Measurements from ENCODE around the gene ZNF256.

The ZNF256 gene
- 8.8 to 18.7 (median 11.8) reads per million in 3 experiments for total RNA-seq

GRCh38 chr19:57947419-57948134 lies at the start of gene ZNF256:
TSS of gene ZNF256 (minus strand) at chr19:57947706. CDS start at chr19:57947474, 232 bp downstream.
- DNase-seq, result peak; percentile 80

- DNase-seq, result no peak
These were observed 45.3 kb upstream of the ZNF256 start for GRCh38 chr19:57992841-57993240.

GRCh38 chr19:57978586-57979289 lies 31.2 kb upstream of the ZNF256 start:
- DNase-seq, result no peak

DNA sequence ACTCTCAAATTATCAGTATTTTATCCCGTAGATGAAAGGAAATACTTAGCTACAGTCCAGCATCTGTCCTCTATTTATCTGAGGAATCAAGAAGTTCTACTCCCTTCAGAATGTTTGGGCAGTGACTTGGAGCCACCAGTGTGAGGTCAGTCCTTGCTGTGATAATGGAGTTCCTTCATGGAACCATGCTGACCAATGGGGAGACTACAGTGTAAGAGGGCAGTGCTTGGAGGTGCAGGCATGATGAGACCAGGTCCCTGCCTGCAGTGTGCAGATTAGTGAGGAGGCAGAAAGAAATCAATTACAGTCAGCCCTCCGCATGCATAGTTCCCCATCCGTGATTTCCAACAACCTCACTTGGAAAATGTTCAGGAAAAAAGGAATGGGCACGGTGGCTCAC lies 26.9 kb upstream of the ZNF256 start, which contains the start of gene C19orf18:
Gene C19orf18 (minus strand): TSS at position 101 of the 400 bp plus-strand sequence. CDS start 102 bp downstream, outside the sequence.
- DNase-seq, result no peak

DNA sequence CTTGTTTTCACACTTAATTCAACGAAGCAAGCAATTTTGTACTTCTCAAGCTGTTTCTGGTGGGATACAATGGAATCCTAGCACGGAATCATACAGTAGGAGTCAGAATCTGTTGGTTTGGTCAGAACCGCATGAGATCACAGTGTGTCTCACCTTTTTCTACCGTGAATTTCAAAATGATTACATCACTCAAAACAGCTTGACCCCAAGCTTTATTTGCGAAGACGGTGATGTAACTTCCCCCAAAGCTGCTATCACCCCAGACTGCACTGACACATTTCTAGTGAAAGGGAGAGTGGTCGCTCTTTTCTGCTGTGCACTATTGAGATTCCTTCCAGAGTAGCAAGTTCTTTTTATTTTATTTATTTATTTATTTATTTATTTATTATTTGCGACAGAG lies 17.3 kb upstream of the ZNF256 start:
- no peak for DNase-seq

- DNase-seq, result no peak
These were observed 14.3 kb upstream of the ZNF256 start for GRCh38 chr19:57961785-57962184.

- DNase-seq, result no peak
These were observed 7.5 kb upstream of the ZNF256 start for GRCh38 chr19:57954996-57955395.

DNA sequence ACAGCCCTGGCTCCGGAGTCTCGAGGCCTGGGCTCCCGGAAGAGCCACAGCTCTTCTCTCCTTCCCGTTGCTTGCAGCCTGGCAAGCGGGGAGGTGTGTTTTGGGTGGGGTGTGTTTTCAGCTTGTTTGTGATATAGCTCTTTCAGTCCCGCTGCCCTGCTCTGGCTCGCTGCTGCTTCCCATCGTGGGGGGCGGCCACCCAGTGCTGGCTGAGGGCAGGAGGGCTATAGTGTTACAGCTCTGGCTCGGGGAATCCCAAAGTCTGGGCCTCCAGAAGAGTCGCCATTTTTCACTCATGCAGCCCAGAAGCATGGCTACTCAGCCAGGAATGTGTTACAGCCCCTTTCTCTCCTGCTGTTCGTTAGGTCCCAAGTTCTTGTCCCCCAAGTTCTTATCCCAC lies 2.2 kb upstream of the ZNF256 start:
- no peak for DNase-seq

DNA sequence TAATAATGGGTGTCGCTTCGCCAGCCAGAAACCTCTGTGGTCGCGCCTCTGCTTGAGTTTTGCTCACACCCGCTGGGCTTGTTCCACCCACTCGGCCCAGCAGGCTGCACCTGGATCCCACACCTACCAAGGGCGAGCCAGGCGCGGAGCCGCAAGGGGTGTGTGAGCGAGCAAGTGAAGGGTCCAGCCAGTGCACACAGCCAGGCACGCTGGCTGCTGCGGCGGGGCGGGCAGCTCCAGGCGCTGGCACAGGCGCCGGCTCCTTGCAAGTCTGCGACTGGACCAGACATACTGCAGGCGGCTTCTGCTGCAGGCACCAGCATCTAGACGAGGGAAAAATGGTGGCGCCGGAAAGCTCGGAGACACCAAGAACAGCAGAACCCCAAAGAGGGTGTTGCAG lies 1.8 kb upstream of the ZNF256 start:
- no peak for DNase-seq

DNA sequence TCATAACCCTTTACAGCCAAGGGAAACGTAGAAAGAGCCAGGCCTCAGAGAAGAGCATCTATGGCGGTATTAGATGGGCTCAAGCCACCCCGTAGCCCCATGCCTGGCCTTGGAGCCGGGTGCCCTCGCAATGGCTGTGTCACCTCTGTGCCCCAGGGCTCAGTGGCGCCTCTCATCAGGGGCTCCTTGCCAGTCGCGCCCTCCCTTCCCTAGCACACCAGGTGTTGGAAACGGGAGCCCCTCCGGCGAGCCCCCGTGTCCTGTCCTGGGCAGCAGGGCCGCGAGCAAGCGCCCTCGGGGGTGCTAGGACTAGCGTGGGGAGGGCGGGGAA lies 453 bp downstream of the ZNF256 start:
- no peak for DNase-seq

- DNase-seq, result no peak
These were observed 1.2 kb downstream of the ZNF256 start for GRCh38 chr19:57946316-57946715.

DNA sequence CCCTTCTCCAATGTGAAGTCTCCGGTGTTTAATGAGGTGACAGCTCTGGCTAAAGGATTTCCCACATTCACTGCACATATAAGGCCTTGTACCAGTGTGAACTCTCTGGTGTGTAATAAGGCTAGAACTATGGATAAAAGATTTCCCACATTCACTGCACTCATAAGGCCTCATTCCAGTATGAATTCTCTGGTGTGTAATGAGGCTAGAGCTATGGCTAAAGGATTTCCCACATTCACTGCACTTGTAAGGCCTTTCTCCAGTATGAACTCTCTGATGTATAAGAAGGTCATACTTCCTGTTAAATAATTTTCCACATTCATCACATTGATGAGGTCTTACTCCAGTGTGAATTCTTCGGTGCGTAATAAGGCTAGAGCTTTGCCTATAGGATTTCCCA lies 5.9 kb downstream of the ZNF256 start:
- DNase-seq, result no peak

GRCh38 chr19:57935731-57936130 lies 11.8 kb downstream of the ZNF256 start:
- DNase-seq, result no peak

DNA sequence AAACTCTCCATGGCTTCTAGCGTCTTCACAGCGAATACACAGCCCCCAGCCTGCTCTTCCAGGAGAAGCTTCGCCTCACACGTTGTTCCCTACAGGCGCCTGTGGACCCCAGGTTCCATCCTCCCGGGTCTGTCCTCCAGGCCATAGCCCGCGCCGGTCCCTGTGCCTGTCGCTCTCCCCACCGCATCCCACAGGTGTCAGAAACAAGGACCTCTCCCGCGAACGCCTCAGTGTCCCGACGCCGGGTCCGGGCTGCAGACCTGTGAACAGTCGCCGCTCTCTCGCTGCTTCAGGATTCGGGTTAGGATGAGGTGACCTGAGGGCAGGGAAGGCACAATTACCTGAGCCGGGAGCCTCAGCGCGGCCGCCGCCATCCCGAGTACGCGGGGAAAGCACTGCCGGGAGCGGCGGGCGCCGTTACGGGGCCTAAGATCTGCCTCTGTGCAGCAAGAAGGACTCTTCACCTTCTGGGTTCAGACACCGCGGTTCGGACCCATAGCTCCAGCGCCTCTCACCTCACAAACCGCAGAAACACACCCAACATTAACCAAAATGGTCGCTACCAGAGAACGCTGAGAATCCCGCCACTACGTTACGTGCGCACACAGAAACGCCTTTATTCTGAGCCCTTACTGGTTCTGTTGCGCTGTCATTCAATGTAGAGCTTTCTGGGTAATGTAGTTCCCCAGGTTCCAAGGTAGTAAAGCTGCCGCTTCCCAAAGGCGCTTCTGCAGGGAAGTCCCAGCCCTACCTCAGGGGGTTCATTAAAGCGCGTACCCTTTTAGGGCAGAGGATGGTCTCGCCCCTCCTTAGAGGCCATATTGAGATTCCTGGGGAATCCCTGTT lies 12.5 kb downstream of the ZNF256 start, which contains the start of gene ZNF418:
Gene ZNF418 (minus strand): TSS at position 583 of the 846 bp plus-strand sequence. CDS start 1,580 bp downstream, outside the sequence.
- DNase-seq, result peak; percentile 50

- no peak for DNase-seq
These were observed 19.9 kb downstream of the ZNF256 start for GRCh38 chr19:57927587-57927986.

DNA sequence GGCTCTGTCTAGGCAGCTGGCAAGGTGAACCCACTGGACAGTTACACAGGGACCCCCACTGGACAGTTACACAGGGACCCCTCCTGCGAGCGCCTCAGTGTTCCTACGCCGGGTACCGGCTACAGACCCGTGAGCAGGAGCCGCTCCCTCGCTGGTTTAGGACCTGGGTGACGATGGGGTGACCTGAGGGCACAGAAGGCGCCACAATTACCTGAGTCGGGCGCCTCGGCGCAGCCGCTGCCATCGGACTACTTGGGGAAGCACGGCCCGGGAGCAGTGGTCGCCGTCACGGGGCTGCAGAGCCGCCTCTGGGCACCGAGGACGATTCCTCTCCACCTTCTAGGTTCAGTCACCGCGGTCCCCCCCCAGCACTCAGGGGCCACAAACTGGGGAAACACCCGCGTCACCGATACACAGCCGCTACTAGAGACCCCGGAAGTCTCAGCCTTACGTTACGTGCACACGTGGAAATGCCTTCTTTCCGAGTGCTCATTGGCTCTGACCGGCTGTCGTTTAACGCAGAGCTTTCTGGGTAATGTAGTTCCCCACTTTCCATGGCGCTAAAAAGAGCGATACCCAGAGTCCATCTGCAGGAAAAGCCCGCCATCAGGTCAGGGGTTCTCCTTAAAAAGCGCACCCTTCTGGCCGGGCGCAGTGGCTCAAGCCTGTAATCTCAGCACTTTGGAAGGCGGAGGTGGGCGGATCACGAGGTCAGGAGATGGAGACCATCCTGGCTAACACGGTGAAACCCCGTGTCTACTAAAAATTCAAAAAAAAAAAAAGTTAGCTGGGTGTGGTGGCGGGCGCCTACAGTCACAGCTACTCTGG lies 31.1 kb downstream of the ZNF256 start, which contains the start of gene ZNF417:
Gene ZNF417 (minus strand): TSS at position 425 of the 828 bp plus-strand sequence. CDS start 181 bp downstream, at position 244.
- peak; percentile 88 for DNase-seq

DNA sequence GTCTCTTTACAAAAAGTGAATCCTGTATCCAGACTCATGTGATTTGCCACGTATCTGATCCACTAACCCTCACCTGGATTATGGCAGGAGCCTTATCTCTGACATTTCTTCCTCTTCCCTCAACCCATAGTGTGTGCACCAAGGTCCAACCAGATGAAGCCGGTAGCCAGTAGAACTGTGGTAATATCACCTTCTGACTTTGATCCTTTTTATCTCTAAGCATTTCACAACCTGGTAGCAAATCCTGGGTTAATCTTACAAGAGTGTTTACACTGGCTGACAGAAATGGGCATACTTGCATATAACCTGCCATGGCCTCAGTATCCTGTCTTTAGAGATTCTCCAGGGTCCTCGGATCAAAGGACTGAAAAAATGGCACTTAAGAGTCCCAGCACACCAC lies 33.0 kb downstream of the ZNF256 start:
- no peak for DNase-seq

- DNase-seq, result no peak
These were observed 40.1 kb downstream of the ZNF256 start for GRCh38 chr19:57907394-57907793.

DNA sequence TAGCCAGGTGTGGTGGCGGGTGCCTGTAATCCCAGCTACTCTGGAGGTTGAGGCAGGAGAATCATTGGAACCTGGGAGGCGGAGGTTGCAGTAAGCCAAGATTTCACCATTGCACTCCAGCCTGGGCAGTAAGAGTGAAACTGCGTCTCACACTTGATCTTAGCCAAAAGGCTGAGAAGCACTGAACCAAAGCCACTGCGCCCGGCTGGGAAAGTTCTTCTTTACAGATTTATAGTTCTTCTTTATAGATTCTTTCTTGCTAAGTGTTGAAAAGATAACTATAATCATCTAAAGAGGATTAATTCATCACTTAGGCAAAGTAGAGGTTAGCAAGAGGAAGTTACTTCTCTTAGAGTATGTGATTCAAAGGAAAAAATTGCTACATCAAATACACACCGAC lies 42.2 kb downstream of the ZNF256 start:
- DNase-seq, result no peak

DNA sequence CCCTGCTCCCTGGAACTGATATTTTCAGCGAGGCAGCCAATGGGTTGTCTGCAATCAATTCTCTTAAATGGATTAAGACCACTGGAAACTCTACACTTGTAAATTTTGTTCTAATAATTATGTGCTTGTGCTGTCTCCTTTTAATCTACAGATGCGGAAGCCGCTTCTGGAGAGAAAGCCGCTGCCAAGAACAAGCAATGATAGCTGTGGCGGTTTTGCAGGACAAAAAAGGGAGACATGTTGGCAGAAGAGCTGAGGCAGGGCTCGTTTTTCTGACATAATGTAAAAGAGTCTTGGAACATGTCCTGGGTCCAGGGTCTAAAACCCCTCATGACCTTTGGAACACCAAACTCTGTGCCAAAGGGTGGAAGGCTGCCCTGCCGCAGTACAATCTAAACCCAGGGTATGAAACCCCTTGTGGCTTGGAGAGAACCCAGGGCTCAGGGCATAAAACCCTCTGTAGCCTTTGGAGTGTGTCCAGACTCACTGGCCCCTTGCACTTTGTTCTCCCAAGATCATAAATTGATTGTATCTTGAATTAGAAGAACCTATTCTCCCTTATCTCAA lies 43.8 kb downstream of the ZNF256 start:
- no peak for DNase-seq

DNA sequence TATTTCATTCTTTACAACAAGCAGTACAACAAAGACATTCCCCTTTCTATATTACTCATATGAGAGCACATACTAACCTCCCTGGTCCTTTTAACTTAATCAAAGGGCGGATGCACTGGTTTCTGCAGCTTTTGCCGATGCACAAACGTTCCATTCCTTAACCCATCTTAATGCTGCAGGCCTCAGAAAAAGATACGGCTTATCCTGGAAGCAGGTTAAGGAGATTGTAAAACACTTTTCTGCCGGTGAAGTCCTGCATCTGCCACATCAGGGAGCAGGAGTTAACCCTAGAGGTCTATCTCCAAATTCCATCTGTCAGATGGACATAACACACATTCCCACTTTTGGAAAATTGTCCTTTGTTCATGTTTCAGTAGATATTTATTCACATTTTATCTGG lies 47.2 kb downstream of the ZNF256 start:
- no peak for DNase-seq

Data from central memory CD4-positive, alpha-beta T cell (primary cell).